NCI-H510A (cell line): ENCODE measurements around the gene PANX1.
"Not testable (repeated sequence)": the region's sequence is repeated elsewhere in the genome, so short reads cannot be mapped to it uniquely, and the experiment has no call there.

Source experiments
- DNase-seq: peaks from one replicate; lab custom pipeline; 2025; lab: John Stamatoyannopoulos, UW

The PANX1 gene, protein sequence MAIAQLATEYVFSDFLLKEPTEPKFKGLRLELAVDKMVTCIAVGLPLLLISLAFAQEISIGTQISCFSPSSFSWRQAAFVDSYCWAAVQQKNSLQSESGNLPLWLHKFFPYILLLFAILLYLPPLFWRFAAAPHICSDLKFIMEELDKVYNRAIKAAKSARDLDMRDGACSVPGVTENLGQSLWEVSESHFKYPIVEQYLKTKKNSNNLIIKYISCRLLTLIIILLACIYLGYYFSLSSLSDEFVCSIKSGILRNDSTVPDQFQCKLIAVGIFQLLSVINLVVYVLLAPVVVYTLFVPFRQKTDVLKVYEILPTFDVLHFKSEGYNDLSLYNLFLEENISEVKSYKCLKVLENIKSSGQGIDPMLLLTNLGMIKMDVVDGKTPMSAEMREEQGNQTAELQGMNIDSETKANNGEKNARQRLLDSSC

DNA sequence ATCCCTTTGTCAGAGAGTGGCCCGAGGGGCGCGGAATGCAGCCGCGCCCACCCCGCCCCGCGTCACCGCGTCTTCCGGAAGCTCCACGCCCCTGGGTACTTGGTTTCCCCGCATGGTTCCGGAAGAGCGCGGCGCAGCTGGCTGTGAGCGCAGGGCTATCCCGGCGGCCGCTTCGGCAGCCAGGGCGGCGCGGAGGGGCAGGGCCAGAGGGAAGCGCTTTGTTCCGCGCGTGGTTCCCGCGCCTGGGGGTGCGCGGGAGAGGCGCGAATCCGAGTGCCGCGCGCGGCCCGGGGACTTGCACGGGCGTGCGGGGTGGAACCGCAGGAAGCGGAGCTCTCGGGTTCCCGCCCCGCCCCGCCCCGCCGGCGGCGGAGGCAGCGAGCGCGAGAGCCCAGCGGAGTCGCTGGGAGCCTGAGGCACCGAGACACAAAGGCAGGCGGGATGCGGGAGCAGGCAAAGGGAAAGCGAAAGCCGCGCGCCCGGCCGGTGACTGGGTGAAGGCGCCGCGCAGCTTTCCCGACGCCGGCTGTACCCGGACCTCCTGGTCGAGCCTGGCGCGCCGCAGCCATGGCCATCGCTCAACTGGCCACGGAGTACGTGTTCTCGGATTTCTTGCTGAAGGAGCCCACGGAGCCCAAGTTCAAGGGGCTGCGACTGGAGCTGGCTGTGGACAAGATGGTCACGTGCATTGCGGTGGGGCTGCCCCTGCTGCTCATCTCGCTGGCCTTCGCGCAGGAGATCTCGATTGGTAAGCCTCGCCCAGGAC, at the start of gene PANX1:
TSS of gene PANX1 (plus strand) at position 96 of the 766 bp plus-strand sequence. CDS start at position 568, 472 bp downstream.
- peak; percentile 80 for DNase-seq

DNA sequence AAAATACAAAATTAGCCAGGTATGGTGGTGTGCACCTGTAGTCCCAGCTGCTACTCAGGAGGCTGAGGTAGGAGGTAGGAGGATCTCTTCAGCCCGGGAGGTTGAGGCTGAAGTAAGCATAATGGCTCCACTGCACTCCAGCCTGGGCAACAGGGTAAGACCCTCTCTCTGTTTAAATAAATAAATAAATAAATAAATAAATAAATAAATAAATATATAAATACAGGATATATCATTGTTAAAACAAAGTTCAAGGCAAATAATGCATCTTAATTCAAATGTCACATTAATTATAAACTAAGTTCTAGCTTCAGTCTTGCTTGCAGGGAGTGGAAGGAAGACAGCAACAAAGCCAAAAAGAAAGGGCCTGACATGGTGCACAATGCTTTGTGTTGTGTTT, 44.5 kb upstream of the PANX1 start:
- DNase-seq = no peak

DNA sequence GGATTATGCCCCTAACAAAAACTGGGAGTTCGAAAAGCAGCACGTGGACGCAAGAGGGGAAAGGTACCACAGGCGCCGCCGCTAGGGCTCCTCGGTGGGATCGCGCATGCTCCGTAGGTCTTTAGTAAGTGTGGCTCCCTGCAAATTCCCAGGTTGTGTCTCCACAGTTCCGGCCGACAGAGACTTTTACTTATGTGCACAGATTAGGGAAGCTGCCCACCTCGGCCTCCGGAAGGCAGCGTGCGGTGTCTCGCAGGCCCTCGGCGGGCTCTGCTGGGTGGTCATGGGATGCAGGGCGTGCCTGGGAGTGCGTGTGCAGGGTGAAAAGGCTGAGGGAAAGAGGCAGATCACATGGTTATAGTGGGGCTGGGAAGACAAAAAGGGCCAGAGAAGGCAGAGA, 39.7 kb upstream of the PANX1 start:
- no peak for DNase-seq

DNA sequence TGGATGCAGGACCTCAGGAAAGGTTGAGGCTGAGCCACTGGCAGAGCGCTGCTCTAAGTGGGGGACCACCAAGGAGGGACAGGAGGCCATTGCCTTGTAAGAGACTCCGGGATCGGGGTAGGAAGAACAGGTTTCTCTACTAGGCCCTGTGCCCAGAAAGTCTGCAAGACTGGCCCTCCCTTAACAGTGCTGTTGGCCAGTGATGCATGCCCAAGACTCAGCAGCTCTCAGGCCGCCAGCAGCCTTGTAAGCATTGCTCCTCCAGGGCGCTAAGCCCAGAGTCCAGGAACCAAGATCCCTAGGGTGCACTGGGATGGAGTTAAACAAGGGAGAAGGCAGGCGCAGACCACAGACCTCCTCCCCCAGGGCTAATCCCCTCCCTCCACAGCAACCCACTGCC, 39.3 kb upstream of the PANX1 start:
- DNase-seq = no peak

DNA sequence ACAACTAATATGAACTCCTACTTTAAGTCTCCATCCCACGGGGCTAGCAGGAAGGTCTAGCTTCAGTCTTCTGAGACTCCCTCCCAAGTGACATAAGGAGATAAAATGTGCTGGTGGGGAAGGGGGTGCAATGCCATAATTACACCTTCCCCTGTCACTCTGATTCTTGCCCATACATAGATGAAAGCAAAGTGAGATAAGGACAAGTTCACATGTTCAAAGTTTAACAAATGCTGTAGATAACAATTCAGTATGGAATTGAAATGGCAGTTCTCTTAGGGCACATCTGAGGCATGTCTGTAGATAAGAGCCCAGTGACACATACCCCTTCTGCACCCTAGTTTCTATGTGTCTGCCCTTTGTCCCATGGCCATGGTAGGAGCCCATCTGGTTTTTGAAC, 38.2 kb upstream of the PANX1 start:
- DNase-seq = no peak

DNA sequence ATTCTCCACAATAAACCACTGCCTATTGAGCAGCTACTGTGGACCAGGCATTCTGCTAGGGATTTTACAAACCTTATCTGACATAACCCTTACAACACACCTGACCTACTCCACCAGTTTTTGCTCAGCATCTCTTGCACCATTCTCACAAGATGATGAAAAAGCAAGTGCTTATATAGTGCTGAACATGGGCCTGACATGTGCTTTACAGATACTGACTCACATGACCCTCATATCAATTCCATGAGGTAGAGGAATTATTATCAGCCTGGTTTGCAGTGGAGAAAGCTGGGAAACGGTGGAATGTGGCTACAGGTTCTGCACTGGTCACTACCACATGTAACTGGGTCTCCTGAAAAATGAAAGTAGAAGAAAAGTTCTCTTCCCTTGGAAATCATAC, 37.5 kb upstream of the PANX1 start:
- DNase-seq = no peak

DNA sequence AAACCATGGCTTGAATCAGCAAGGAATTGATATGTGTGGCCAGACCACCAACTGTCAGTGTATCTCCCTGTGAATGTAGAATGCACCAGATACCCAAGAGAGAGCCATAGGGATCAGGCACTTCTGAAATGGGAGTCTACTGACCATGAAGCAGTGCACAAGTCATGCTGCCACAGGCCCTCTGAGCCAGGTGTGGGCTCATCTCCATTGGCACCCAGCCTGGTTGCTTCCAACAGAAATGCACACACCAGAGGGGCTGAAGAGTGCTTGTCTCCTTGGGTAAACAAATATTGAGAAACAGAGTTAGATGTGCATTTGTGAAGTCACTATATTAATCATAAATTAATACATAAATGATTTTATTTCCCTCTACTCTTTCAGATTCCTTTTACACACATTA, 28.4 kb upstream of the PANX1 start:
- peak; percentile 51 for DNase-seq

DNA sequence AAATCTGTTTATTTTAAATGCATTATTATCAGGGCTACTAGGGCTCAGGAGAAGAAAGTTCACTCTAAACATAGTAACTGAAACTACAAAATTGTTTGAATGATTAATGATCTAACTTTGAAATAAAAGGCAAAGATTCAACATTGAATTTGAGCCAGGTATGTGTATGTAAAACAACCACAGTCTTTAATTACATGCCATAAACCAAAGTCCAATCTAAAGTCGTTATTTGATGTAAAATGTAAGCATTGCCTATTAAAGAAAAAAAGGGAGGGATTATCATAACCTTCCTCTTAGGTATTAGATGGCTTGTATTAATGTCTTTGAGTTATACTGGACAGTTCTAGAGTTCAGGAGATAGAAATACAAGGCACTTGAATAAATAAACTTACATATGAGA, 25.2 kb upstream of the PANX1 start:
- DNase-seq = no peak

DNA sequence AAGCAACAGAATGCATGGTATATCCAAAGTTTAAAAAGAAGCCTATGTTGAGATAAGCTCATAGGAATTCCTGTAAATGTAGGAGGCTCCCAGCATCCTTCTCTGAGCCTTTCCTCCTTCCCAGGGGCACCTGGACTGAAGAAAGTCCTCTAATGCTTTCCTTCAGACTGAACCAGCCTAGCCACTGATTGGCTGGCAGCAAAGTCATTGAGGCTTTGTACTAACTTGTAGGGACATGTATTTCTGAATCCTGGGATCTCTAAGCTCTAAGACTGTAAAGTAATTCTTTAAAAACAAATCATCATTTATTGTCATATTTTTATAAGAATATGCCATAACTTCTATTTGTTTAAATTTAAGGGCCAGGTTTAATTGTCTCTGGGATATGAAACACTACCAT, 23.9 kb upstream of the PANX1 start:
- DNase-seq = no peak

DNA sequence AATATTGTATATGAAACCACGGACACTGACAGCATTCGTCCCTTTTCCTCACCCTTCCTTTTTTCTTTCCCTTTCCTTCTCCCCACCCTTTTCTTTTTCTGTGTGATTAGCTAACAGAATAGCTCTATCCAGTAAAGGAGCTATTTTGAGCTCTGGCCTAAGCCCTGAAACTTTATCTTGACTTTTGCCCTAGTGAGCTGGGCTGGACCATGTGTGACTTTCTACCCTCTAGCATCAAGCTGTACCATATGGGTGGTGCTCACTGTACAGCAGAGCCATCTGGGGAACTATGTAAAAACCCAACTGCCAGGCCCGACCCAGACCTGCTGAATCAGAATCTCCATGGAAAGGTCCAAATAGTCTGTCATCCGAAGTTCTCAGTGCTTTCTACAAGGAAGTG, 21.9 kb upstream of the PANX1 start:
- no peak for DNase-seq

DNA sequence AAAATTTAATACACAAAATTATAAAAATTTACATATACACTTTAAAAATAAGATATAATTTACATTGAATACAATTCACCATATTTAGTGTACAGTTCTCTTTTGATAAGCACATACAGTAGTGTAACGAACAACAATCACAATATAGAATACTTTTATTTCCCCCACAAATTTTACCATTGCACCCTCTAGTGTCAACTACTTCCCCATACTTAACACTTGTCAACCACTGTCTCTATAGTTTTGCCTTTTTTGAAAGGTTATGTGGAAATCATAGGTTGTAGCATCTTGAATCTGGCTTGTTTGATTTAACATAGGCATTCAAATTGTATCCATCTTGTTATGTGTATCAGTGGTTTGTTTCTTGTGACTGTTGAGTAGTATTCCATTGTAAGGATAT, 21.3 kb upstream of the PANX1 start:
- no peak for DNase-seq

DNA sequence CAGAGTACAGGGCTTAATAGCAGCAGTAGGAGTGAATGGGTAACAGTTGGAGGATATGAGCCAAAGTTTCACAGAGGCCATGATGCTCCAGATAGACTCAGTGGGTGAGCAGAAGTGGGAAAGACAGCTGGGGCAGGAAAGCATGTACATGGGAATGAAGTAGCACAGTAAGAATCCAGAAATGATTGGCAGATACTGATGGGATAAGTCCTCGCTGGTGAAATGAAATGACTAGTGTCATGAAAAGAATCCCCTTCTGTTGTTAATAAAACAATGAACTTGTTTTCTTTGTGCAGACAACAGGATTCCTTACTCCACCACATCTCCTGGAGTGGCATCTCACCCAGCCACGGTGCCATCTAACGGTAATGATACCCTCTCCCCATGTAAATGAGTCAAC, 17.4 kb upstream of the PANX1 start:
- no peak for DNase-seq

DNA sequence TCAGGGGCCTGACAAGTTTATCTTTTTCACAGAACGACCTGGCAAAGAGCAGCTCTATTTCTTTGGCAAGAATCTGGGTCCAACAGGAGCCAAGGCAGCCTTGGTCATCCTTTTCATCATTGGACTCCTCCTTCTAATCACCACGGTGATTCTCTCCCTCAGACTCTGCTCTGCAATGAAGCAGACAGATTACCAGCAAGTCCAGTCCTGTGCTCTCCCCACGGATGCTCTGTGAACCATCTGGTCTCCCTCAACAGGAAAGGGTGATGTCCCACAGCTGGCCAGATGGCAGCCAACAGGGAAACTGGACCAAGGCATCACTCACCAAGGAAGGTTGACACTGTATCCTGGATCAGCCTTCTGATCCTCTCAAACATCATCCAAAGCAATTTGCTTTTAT, 17.0 kb upstream of the PANX1 start:
- DNase-seq = no peak

DNA sequence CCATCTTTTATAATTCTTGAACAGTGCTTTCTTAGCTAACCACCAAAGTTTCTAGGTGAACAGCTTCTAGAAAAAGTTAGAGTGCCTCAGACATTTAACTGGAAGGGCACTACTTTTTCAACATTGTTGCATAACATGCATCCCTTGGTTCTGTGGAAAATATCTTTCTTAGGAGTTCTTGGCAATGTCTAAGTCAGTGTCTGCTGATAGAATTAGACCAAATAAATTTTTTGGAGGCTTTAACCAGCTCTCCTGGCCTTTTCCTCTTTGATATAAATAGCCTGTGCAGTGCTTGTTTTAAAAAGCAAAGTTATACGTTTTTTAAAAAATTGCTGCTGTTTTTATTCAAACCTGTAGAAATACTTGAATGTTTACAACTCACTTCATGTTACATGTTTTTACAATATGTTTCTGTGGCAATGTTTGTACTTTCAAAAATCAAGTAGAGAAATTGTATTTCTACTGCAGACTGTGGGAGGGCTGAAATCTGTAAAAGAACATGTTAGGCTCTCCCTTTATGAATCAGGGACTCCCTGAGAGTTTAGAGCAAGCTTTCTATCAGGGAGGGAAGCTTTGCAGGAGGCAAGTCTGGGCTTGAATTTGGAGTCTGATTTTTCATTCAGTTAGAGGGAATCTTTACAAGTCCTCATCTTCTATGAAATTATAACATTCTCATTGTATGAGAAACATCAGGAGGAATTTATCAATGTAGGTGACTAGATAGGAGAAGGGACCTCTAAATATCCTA, 16.3 kb upstream of the PANX1 start:
- DNase-seq = no peak

DNA sequence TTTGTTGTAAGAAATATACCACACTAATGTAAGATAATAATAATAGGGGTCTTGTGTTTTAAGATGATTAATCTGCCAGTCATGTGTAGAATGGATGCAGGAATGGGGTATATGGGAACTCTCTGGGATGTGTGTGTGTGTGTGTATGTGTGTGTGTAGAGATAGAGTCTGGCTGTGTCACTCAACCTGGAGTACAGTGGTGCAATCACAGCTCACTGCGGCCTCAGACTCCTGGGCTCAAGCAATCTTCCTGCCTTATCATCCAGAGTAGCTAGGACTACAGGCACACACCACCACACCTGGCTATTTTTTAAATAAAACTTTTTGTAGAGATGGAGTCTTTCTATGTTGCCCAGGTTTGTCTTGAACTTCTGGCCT, 11.5 kb upstream of the PANX1 start:
- DNase-seq = no peak

DNA sequence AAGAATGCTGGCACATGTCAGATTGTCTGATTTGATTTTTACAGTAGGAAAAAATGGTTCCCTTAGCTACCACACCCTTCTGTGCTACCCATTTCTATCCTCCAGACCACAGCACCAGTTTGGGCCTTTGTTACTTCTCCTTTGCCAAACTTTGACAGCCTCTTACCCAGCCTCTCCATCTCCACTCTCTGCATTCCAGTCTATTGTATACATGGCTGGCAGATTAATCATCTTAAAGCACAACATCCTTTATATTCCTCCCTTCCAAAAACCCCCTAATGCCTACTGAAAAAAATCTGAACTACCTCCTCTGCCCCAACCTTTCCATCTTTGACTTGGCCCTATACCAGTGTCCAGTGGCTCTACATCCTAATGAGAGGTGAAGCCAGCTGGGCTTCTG, 10.8 kb upstream of the PANX1 start:
- DNase-seq = no peak

DNA sequence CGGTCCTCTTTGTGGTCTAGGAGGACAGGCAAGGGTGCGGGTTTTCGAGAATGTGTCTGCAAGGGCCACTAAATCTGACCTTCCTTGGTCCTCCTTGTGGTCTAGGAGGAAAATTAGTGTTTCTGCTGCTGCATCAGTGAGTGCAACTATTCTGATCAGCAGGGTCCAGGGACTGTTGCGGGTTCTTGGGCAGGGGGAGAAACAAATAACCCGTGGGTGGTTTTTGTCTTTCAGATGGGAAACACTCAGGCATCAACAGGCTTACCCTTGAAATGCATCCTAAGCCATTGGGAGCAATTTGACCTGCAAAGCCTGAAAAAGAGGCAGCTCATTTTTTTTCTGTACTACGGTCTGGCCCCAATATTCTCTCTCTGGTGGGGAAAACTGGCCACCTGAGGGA, 9.0 kb upstream of the PANX1 start:
- not testable (repeated sequence) for DNase-seq

DNA sequence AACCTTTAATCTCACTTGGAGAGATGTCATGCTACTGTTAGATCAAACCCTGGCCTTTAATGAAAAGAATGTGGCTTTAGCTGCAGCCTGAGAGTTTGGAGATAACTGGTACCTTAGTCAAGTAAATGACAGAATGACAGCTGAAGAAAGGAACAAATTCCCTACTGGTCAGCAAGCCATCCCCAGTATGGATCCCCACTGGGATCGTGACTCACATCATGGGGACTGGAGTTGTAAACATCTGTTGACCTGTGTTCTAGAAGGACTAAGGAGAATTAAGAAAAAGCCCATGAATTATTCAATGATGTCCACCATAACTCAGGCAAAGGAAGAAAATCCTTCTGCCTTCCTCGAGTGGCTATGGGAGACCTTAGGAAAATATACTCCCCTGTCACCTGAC, 8.1 kb upstream of the PANX1 start:
- DNase-seq = not testable (repeated sequence)

DNA sequence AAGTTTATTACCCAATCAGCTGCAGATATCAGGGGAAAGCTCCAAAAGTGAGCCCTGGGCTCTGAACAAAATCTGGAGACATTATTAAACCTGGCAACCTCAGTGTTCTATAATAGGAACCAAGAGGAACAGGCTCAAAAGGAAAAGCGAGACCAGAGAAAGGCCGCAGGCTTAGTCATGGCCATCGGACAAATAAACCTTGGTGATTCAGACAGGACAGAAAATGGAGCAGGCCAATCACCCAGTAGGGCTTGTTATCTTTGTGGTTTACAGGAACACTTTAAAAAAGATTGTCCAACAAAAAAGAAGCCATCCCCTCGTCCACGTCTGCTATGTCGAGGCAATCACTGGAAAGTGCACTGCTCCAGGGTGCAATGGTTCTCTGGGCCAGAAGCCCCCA, 7.7 kb upstream of the PANX1 start:
- no peak for DNase-seq

DNA sequence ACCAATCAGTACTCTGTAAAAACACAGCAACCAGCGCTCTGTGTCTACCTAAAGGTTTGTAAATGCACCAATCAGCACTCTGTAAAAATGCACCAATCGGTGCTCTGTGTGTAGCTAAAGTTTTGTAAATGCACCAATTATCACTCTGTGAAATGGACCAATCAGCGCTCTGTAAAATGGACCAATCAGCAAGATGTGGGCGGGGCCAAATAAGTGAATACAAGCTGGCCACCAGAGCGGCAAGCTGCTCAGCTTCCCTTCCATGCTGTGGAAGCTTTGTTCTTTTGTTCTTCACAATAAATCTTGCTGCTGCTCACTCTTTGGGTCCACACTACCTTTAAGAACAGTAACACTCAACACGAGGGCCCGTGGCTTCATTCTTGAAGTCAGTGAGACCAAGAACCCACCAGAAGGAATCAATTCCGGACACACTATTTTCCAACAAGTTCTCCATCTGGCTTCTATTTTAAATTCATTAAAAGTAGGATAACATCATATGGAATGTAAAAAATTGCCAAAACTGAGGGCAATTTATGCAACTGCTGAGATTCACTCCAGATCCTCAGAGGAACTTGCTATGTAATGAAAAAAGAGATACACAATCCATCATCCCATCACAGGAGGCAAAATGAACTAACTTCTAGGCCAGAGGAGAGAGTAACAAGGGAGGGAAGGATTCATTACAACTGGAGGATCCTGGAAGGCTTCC, 3.1 kb upstream of the PANX1 start:
- DNase-seq = no peak

DNA sequence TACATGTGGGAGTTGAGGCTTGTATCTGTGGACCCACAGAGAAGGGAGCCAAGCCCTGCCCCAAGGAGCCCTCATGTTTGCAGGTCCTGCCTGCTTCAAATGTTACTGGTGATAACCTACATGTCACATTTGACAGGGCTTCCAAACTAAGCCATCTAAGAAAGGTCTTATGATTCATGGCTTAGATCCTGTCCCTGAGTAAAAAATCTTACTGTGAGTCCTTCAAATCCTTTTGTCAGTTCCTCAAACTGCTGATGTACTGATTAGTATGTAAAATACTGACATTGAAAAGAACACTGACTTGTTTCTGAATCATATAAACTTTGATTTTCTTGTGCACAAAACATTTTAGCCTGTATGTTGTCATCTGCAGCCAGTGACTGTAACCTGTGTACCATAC, 1.0 kb upstream of the PANX1 start:
- no peak for DNase-seq

DNA sequence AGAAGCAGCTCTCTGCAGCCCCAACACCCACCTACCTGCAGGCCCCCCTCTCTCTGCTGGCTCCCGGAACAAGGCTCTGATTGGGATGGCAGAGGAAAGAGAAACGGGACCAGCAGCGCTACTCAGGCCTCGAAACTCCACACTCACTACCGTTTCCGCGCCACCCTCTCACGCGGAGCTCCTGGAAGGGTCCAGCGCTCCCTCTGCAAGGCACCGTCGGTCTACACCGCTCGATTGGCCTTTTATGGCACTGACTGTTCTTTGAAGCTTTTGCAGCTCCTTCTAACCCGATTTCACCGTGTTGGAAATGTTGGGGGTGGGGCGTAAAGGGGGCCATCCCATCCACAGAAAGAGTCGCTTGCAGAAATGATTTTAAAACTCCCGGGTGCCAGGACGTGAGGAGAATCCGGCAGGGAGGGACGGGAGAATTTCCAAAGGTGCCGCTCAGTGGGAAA, 323 bp upstream of the PANX1 start:
- DNase-seq = peak; percentile 11
